ENCODE results near the gene SLC35A4. TPM values are rescaled to one million over a fixed set of nuclear protein-coding genes. Genes with fewer than 3 reads are reported as not detected.

Gene SLC35A4
- total and polyA plus RNA-seq, 2 of the 13 experiments (the other 11 are each of a cell fraction or from before 2014, with no cell fraction given) = 0.71 to 4.0 TPM

- H2AFZ ChIP-seq (ENCODE audit: low read length) = no peak overlapping the region
- H3K9me3 ChIP-seq (ENCODE audit: low read length) = no peaks in the 10 kb centered on the region
- no peaks in the 10 kb centered on the region; a peak in 1 of 5 replicates for H3K27me3 ChIP-seq (ENCODE audit: control insufficient read depth in 1 of 2, insufficient read depth in 2 of 2, low read length in 2 of 2)
- no TSS peak for BruUV-seq (replicated peaks)
- in situ Hi-C loops (cut with HindIII; ENCODE audit: extremely low pct_ligation_motif_present, low pct_unique_long_range_greater_than_20kb) = no loop called here
- ChIA-PET CTCF (ENCODE audit: low intra/inter-chr PET ratio, low total read pairs) (no interaction called here), POLR2A (no interaction called here)
- no peak overlapping the region for H3K27ac ChIP-seq (ENCODE audit: extremely low read length, insufficient read depth, low read length)
- WGBS (ENCODE audit: low lambda C conversion rate) = 48% methylated on average over 1 of the region's 1 CpG
- no peaks in the 10 kb centered on the region for H3K79me2 ChIP-seq (ENCODE audit: insufficient read depth, low read length)
- FAIRE-seq (no peak), ATAC-seq (no peak), DNase-seq (ENCODE audit: low spot score) (no peak)
- H4K20me1 ChIP-seq (ENCODE audit: insufficient read depth, low read length) = no peaks in the 10 kb centered on the region
- no peak for TF ChIP-seq LCORL (IDR thresholded peaks at IDR 0.05)
- TF ChIP-seq LCORL (CRISPR knock-in tag; IDR thresholded peaks at IDR 0.05) = no peak
- TF ChIP-seq ZNF773 (CRISPR knock-in tag; IDR thresholded peaks at IDR 0.05; ENCODE audit: borderline replicate concordance) = no peak
- no peak for TF ChIP-seq ZFP1 (CRISPR knock-in tag; IDR thresholded peaks at IDR 0.05)
- TF ChIP-seq, protein P1, sequence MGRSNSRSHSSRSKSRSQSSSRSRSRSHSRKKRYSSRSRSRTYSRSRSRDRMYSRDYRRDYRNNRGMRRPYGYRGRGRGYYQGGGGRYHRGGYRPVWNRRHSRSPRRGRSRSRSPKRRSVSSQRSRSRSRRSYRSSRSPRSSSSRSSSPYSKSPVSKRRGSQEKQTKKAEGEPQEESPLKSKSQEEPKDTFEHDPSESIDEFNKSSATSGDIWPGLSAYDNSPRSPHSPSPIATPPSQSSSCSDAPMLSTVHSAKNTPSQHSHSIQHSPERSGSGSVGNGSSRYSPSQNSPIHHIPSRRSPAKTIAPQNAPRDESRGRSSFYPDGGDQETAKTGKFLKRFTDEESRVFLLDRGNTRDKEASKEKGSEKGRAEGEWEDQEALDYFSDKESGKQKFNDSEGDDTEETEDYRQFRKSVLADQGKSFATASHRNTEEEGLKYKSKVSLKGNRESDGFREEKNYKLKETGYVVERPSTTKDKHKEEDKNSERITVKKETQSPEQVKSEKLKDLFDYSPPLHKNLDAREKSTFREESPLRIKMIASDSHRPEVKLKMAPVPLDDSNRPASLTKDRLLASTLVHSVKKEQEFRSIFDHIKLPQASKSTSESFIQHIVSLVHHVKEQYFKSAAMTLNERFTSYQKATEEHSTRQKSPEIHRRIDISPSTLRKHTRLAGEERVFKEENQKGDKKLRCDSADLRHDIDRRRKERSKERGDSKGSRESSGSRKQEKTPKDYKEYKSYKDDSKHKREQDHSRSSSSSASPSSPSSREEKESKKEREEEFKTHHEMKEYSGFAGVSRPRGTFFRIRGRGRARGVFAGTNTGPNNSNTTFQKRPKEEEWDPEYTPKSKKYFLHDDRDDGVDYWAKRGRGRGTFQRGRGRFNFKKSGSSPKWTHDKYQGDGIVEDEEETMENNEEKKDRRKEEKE (IDR thresholded peaks at IDR 0.05) = no peak
- no peak for TF ChIP-seq ZBTB7B (CRISPR knock-in tag; IDR thresholded peaks at IDR 0.05)
- TF ChIP-seq CCDC6 (CRISPR knock-in tag; IDR thresholded peaks at IDR 0.05) = no peak
- TF ChIP-seq, protein P2, sequence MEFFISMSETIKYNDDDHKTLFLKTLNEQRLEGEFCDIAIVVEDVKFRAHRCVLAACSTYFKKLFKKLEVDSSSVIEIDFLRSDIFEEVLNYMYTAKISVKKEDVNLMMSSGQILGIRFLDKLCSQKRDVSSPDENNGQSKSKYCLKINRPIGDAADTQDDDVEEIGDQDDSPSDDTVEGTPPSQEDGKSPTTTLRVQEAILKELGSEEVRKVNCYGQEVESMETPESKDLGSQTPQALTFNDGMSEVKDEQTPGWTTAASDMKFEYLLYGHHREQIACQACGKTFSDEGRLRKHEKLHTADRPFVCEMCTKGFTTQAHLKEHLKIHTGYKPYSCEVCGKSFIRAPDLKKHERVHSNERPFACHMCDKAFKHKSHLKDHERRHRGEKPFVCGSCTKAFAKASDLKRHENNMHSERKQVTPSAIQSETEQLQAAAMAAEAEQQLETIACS (CRISPR knock-in tag; IDR thresholded peaks at IDR 0.05) = no peak
- no peak for TF ChIP-seq CEBPG (CRISPR knock-in tag; IDR thresholded peaks at IDR 0.05)
- no peak for TF ChIP-seq POLR2AphosphoS2 (IDR thresholded peaks at IDR 0.05; ENCODE audit: low read depth, low read length)
- TF ChIP-seq EP300 (IDR thresholded peaks at IDR 0.05; ENCODE audit: low read depth in 2 of 2, low read length in 2 of 2) = no peak
- no peak for TF ChIP-seq EP300 (CRISPR knock-in tag; IDR thresholded peaks at IDR 0.05; ENCODE audit: borderline replicate concordance)
- TF ChIP-seq ZFY (CRISPR knock-in tag; IDR thresholded peaks at IDR 0.05) = no peak
- TF ChIP-seq NRL (CRISPR knock-in tag; IDR thresholded peaks at IDR 0.05; ENCODE audit: borderline replicate concordance) = no peak
- TF ChIP-seq ZNF280D (CRISPR knock-in tag; IDR thresholded peaks at IDR 0.05) = no peak
- TF ChIP-seq WIZ (CRISPR knock-in tag; IDR thresholded peaks at IDR 0.05) = no peak
- TF ChIP-seq HNF1B (CRISPR knock-in tag; IDR thresholded peaks at IDR 0.05) = no peak
- no peaks in the 10 kb centered on the region for H3K36me3 ChIP-seq (replicated peaks in 1 of 2; ENCODE audit: control insufficient read depth in 1 of 2, insufficient read depth in 2 of 2, low read length in 2 of 2)
- H3K4me2 ChIP-seq (ENCODE audit: low read depth, low read length) = no peak overlapping the region
- no peaks in the 10 kb centered on the region for H3K4me1 ChIP-seq (ENCODE audit: insufficient read depth, low read length)
- no peak overlapping the region for H3K4me3 ChIP-seq (replicated peaks in 1 of 3; ENCODE audit: insufficient read depth in 1 of 3, low read depth in 2 of 3, low read length in 3 of 3)
- no peak overlapping the region for H3K9ac ChIP-seq (ENCODE audit: insufficient read depth, low read depth, low read length)
- intact Hi-C loops (cut with micrococcal nuclease; ENCODE audit: unreplicated experiment) = no loop called here
These were observed 22.9 kb downstream of the SLC35A4 start for GRCh38 chr5:140587495-140587894.

Data from HepG2 (cell line).